Stimulated activated CD8-positive, alpha-beta memory T cell treated with anti-CD3 and anti-CD28 coated beads, Interleukin-4, amount 100 ng/mL, for 24 hours (primary cell): ENCODE results near the gene TEAD1.

ENCODE experiments used
- DNase-seq: peaks from one replicate; pipeline ENCODE4 v3.0.0-alpha.2; 2020; ENCODE audit warnings: low read depth

The TEAD1 gene

GRCh38 chr11:12989428-12990161 lies 315.4 kb downstream of the TEAD1 start:
- DNase-seq, result no peak

DNA sequence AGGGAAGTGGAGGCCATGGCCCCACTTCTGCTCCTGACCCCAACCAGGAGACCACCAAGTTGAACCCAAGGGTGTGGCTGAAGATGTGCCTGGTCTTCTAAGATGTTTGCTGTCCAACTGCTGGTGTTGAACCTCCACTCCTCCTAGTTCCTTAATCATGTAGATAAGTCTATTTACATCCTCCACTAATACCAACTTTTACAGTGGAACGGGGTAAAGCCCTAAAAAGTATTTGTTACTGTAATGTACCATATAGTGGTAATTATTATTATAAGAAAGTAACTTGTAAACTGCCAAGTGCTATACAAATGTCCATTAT lies 315.9 kb downstream of the TEAD1 start:
- no peak for DNase-seq

DNA sequence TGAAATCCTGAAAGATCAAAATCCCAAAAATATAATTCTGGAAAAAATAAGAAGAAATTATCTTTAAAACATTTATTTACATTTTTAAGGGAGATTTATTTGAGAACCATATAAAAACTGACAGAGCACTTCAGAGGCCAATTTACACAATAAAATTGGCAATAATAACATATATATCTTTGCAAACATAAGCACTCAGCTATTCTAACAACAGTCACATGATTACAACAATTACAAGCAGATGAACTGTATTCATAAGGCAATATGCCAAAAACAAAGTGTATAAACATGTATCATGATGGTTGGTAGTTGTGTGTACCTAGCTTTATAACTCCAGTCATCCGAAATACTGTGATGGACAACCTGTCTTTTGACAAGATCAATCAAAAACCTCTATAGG lies 317.2 kb downstream of the TEAD1 start:
- DNase-seq, result no peak

DNA sequence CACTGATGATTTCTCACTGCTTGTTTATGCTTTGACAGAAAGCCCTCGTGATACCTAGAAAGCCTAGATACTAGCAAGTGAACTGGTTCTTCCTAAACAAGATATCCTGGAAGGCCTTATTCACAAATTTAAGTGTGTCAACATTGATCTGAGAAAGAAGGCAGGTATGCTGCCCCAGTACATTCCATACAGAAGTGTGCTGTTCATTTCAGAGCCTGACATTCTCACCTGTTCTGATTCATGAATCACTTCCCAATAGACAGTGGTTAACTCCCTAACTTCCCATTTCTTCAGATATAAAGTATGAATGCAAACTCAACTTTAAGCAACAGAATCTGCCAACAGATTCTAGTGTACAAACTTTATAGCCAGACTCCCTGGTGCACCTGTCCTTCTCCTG lies 319.4 kb downstream of the TEAD1 start:
- DNase-seq, result no peak
